SK-N-SH treated with all-trans-retinoic acid at 6 μM for 48 hours (cell line): Measurements from ENCODE around the gene LAP3.

ENCODE experiments used
- ATAC-seq: fragments of 200-7000 bp; cut with Tn5 transposase; 3 replicates; pipeline ENCODE4 v1.9.1; 2020; ENCODE audit warnings: mild to moderate bottlenecking, moderate library complexity
- ARNTL ChIP-seq: fragments of 450-650 bp; formaldehyde crosslinking; IDR thresholded peaks from 2 replicates; pipeline ENCODE4 v1.5.0; 2020; ENCODE audit warnings: low read depth, mild to moderate bottlenecking, moderate library complexity, borderline replicate concordance
- BACH2 ChIP-seq: fragments of 250-450 bp; sonication (Bioruptor Pico); IDR thresholded peaks from 2 replicates; pipeline ENCODE4 v1.9.0; 2021; ENCODE audit warnings: mild to moderate bottlenecking, borderline replicate concordance
- CSDC2 ChIP-seq: fragments of 250-450 bp; sonication (Bioruptor Pico); IDR thresholded peaks from 2 replicates; pipeline ENCODE4 v1.5.0; 2020; ENCODE audit warnings: mild to moderate bottlenecking, moderate library complexity
- ESRRG ChIP-seq: fragments of 250-450 bp; sonication (Bioruptor Pico); IDR thresholded peaks from 2 replicates; pipeline ENCODE4 v1.6.1; 2021; ENCODE audit warnings: mild to moderate bottlenecking
- GLIS3 ChIP-seq: fragments of 250-450 bp; sonication (Bioruptor Pico); IDR thresholded peaks from 2 replicates; pipeline ENCODE4 v1.5.0; 2020; ENCODE audit warnings: mild to moderate bottlenecking, moderate library complexity
- ISL1 ChIP-seq: fragments of 250-450 bp; sonication (Bioruptor Pico); IDR thresholded peaks from 2 replicates; pipeline ENCODE4 v2.1.2; 2022; ENCODE audit warnings: mild to moderate bottlenecking, moderate library complexity
- PPARA ChIP-seq: fragments of 250-450 bp; sonication (Bioruptor Pico); IDR thresholded peaks from 2 replicates; pipeline ENCODE4 v1.5.0; 2020; ENCODE audit warnings: mild to moderate bottlenecking, borderline replicate concordance
- RARB ChIP-seq: fragments of 250-450 bp; sonication (Bioruptor Pico); IDR thresholded peaks from 2 replicates; pipeline ENCODE4 v1.8.0; 2021; ENCODE audit warnings: mild to moderate bottlenecking, moderate library complexity
- SNAI2 ChIP-seq: fragments of 250-450 bp; sonication (Bioruptor Pico); IDR thresholded peaks from 2 replicates; pipeline ENCODE4 v1.5.0; 2020; ENCODE audit warnings: mild to moderate bottlenecking, moderate library complexity
- TOX ChIP-seq: fragments of 250-450 bp; sonication (Bioruptor Pico); IDR thresholded peaks from 2 replicates; pipeline ENCODE4 v1.8.0; 2021; ENCODE audit warnings: mild to moderate bottlenecking, moderate library complexity, borderline replicate concordance
- ZC3H10 ChIP-seq: fragments of 250-450 bp; sonication (Bioruptor Pico); IDR thresholded peaks from 2 replicates; pipeline ENCODE4 v1.5.1; 2021; ENCODE audit warnings: mild to moderate bottlenecking, moderate library complexity
- ZFP3 ChIP-seq: fragments of 250-450 bp; sonication (Bioruptor Pico); IDR thresholded peaks from 2 replicates; pipeline ENCODE4 v1.5.0; 2020; ENCODE audit warnings: mild to moderate bottlenecking, moderate library complexity
- ZFP30 ChIP-seq: fragments of 450-650 bp; formaldehyde crosslinking; IDR thresholded peaks from 2 replicates; pipeline ENCODE4 v1.5.0; 2022; ENCODE audit warnings: mild to moderate bottlenecking, moderate library complexity
- ZNF565 ChIP-seq: fragments of 450-650 bp; formaldehyde crosslinking; conservative IDR thresholded peaks from 2 replicates; pipeline ENCODE4 v1.5.0; 2020; ENCODE audit warnings: low read depth, mild to moderate bottlenecking, moderate library complexity
- ZNF70 ChIP-seq: fragments of 450-650 bp; formaldehyde crosslinking; IDR thresholded peaks from 2 replicates; pipeline ENCODE4 v1.5.0; 2020; ENCODE audit warnings: mild to moderate bottlenecking, moderate library complexity
- TF ChIP-seq, protein P1 (sequence below): fragments of 250-450 bp; sonication (Bioruptor Pico); IDR thresholded peaks from 2 replicates; pipeline ENCODE4 v1.5.1; 2021; ENCODE audit warnings: mild to moderate bottlenecking, moderate library complexity
- TF ChIP-seq, protein P2 (sequence below): fragments of 250-450 bp; sonication (Bioruptor Pico); IDR thresholded peaks from 2 replicates; pipeline ENCODE4 v1.5.0; 2020; ENCODE audit warnings: mild to moderate bottlenecking, moderate library complexity
- TF ChIP-seq, protein P3 (sequence below): fragments of 250-450 bp; sonication (Bioruptor Pico); IDR thresholded peaks from 2 replicates; pipeline ENCODE4 v1.5.1; 2020; ENCODE audit warnings: low read depth, mild to moderate bottlenecking, moderate library complexity
- TF ChIP-seq, protein P4 (sequence below): fragments of 250-450 bp; sonication (Bioruptor Pico); IDR thresholded peaks from 2 replicates; pipeline ENCODE4 v1.8.0; 2021; ENCODE audit warnings: low read depth, mild to moderate bottlenecking, moderate library complexity, borderline replicate concordance
- TF ChIP-seq, protein P5 (sequence below): fragments of 250-450 bp; sonication (Bioruptor Pico); IDR thresholded peaks from 2 replicates; pipeline ENCODE4 v1.8.0; 2020; ENCODE audit warnings: mild to moderate bottlenecking, moderate library complexity, borderline replicate concordance

The LAP3 gene

DNA sequence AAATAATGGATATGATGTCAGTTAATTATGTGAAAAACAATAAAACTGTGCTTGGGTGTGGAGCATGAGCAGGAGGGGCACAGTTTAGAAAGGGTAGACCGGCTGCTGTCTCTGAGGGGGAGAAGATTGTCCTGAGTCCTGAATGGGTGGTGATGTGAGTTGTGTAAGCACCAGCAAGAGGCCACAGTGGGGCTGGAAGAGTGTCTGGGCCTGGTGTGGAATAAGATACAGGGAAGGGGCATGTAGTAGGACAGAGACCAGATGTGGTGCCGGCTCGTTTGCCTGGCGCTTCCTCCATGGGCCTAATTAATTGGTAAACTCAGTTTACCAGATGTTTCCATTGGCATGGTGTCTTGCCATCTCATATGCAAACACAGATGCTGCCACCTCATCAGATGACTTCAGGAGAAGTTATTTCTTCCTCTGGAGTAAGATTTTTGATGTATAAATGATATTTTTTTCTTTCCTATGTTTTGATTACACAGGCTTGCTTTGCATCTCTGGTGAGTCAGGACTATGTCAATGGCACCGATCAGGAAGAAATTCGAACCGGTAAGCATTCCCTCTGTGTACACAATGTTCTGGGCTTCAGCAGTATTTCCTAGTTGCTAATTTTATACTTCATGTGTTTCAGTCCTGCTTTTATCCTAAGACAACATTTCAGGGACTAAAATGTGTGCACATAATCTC is 42.6 kb downstream of the LAP3 start:
- no peak for TF ChIP-seq ZC3H10
- TF ChIP-seq GLIS3 (CRISPR knock-in tag): no peak
- TF ChIP-seq, protein P1, sequence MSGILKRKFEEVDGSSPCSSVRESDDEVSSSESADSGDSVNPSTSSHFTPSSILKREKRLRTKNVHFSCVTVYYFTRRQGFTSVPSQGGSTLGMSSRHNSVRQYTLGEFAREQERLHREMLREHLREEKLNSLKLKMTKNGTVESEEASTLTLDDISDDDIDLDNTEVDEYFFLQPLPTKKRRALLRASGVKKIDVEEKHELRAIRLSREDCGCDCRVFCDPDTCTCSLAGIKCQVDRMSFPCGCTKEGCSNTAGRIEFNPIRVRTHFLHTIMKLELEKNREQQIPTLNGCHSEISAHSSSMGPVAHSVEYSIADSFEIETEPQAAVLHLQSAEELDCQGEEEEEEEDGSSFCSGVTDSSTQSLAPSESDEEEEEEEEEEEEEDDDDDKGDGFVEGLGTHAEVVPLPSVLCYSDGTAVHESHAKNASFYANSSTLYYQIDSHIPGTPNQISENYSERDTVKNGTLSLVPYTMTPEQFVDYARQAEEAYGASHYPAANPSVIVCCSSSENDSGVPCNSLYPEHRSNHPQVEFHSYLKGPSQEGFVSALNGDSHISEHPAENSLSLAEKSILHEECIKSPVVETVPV: no peak
- no peak for TF ChIP-seq ZFP30 (CRISPR knock-in tag)
- no peak for TF ChIP-seq CSDC2
- TF ChIP-seq, protein P2, sequence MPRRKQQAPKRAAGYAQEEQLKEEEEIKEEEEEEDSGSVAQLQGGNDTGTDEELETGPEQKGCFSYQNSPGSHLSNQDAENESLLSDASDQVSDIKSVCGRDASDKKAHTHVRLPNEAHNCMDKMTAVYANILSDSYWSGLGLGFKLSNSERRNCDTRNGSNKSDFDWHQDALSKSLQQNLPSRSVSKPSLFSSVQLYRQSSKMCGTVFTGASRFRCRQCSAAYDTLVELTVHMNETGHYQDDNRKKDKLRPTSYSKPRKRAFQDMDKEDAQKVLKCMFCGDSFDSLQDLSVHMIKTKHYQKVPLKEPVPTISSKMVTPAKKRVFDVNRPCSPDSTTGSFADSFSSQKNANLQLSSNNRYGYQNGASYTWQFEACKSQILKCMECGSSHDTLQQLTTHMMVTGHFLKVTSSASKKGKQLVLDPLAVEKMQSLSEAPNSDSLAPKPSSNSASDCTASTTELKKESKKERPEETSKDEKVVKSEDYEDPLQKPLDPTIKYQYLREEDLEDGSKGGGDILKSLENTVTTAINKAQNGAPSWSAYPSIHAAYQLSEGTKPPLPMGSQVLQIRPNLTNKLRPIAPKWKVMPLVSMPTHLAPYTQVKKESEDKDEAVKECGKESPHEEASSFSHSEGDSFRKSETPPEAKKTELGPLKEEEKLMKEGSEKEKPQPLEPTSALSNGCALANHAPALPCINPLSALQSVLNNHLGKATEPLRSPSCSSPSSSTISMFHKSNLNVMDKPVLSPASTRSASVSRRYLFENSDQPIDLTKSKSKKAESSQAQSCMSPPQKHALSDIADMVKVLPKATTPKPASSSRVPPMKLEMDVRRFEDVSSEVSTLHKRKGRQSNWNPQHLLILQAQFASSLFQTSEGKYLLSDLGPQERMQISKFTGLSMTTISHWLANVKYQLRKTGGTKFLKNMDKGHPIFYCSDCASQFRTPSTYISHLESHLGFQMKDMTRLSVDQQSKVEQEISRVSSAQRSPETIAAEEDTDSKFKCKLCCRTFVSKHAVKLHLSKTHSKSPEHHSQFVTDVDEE (CRISPR knock-in tag): no peak
- TF ChIP-seq, protein P3, sequence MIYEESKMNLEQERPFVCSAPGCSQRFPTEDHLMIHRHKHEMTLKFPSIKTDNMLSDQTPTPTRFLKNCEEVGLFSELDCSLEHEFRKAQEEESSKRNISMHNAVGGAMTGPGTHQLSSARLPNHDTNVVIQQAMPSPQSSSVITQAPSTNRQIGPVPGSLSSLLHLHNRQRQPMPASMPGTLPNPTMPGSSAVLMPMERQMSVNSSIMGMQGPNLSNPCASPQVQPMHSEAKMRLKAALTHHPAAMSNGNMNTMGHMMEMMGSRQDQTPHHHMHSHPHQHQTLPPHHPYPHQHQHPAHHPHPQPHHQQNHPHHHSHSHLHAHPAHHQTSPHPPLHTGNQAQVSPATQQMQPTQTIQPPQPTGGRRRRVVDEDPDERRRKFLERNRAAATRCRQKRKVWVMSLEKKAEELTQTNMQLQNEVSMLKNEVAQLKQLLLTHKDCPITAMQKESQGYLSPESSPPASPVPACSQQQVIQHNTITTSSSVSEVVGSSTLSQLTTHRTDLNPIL (CRISPR knock-in tag): no peak
- TF ChIP-seq ZNF70 (CRISPR knock-in tag): no peak
- TF ChIP-seq BACH2 (CRISPR knock-in tag): no peak
- no peak for TF ChIP-seq ZNF565 (CRISPR knock-in tag)
- no peak for TF ChIP-seq TOX (CRISPR knock-in tag)
- no peak for TF ChIP-seq PPARA (CRISPR knock-in tag)
- TF ChIP-seq ISL1: no peak
- TF ChIP-seq RARB (CRISPR knock-in tag): no peak
- TF ChIP-seq ESRRG: no peak
- TF ChIP-seq ARNTL (CRISPR knock-in tag): no peak
- no peak for TF ChIP-seq SNAI2 (CRISPR knock-in tag)
- ATAC-seq: no peak

DNA sequence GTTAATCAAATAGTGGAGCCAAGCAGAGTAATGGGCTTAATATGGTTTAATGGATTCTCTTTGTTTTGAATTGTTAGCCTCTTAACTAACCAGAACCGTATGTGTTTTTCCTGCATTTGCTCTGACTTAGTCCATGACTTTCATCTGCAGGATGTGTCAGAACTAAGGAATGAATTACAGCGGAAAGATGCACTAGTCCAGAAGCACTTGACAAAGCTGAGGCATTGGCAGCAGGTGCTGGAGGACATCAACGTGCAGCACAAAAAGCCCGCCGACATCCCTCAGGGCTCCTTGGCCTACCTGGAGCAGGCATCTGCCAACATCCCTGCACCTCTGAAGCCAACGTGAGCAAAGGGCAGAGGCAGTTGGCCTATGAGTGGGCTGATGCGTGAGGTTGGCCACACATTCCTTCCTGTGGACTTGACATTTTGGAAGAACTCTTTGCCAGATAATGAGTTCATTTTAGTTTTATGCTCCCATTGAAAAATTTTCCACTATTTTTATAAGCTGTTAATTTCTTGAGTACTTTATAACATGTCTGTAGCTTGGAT is 46.5 kb downstream of the LAP3 start:
- peak; percentile 59; the same call in 2 of the 3 replicates for ATAC-seq
- TF ChIP-seq, protein P4, sequence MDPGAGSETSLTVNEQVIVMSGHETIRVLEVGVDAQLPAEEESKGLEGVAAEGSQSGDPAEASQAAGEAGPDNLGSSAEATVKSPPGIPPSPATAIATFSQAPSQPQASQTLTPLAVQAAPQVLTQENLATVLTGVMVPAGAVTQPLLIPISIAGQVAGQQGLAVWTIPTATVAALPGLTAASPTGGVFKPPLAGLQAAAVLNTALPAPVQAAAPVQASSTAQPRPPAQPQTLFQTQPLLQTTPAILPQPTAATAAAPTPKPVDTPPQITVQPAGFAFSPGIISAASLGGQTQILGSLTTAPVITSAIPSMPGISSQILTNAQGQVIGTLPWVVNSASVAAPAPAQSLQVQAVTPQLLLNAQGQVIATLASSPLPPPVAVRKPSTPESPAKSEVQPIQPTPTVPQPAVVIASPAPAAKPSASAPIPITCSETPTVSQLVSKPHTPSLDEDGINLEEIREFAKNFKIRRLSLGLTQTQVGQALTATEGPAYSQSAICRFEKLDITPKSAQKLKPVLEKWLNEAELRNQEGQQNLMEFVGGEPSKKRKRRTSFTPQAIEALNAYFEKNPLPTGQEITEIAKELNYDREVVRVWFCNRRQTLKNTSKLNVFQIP (CRISPR knock-in tag): no peak
- no peak for TF ChIP-seq ZNF70 (CRISPR knock-in tag)
- TF ChIP-seq TOX (CRISPR knock-in tag): no peak
- no peak for TF ChIP-seq ZFP30 (CRISPR knock-in tag)
- TF ChIP-seq ESRRG: no peak

DNA sequence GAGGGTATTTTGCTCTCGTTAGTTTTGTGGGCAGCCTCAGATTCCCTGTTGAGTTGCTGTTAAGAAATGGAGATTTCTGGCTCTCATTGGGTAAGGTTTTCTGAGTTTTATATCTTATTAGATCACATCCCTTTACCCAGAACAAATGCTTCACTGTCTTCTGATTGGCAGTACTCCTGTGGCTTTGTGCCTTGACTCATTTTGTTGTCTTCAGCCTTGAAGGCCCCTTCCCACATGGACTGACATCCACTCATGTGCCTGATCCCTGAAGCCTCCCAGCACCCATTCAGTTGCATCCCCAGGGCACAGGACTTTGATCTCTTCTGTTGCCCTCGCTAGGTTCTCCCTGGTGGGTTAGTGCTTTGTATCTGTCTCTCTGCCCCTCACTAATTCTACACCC is 47.8 kb downstream of the LAP3 start:
- TF ChIP-seq, protein P5, sequence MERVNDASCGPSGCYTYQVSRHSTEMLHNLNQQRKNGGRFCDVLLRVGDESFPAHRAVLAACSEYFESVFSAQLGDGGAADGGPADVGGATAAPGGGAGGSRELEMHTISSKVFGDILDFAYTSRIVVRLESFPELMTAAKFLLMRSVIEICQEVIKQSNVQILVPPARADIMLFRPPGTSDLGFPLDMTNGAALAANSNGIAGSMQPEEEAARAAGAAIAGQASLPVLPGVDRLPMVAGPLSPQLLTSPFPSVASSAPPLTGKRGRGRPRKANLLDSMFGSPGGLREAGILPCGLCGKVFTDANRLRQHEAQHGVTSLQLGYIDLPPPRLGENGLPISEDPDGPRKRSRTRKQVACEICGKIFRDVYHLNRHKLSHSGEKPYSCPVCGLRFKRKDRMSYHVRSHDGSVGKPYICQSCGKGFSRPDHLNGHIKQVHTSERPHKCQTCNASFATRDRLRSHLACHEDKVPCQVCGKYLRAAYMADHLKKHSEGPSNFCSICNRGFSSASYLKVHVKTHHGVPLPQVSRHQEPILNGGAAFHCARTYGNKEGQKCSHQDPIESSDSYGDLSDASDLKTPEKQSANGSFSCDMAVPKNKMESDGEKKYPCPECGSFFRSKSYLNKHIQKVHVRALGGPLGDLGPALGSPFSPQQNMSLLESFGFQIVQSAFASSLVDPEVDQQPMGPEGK: no peak
- TF ChIP-seq BACH2 (CRISPR knock-in tag) (no peak), ESRRG (no peak), ZFP3 (CRISPR knock-in tag) (no peak), PPARA (CRISPR knock-in tag) (no peak), TOX (CRISPR knock-in tag) (no peak), RARB (CRISPR knock-in tag) (no peak), ZNF565 (CRISPR knock-in tag) (no peak), CSDC2 (no peak)
- TF ChIP-seq, all 23 proteins: peak for 0
- ATAC-seq: no peak
